ENCODE data around the gene TULP3. TPM values are rescaled to one million over a fixed set of nuclear protein-coding genes. Genes with fewer than 3 reads are reported as not detected.
A peak's percentile ranks its signal among the peaks of the same experiment; 100 is the strongest.

Gene TULP3
- polyA plus RNA-seq, 6 donors from 2014 or later: 0.83 to 11.2 (median 9.0) TPM

DNA sequence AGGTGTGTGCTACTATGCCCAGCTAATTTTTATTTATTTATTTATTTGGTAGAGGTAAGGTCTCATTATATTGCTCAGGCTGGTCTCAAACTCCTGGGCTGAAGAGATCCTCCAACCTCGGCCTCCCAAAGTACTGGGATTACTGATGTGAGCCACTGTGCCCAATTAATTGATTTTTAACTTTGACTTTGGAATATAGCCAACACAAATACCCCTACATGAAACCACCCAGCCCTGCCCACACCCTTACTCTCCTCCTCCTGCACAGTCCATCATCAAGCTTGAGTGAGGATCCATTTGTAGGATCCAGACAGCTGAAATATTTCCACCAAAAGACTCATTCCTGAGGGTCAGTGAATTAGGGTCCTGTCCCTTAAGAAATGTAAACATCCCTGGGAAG is 65.2 kb downstream of the TULP3 start:
- Mint-ChIP-seq H3K9me3 (peaks cover 0 to 4% (median 0%) of the 10 kb centered on the region in 7 donors), H3K4me1 (peaks cover 12 to 19% (median 14%) of the 10 kb centered on the region in 3 donors), H3K27ac (no peak overlapping the region), H3K27me3 (peaks cover 30 to 47% (median 46%) of the 10 kb centered on the region in 3 donors), H3K36me3 (no peaks in the 10 kb centered on the region), H3K4me3 (no peak overlapping the region)
- no peak for ATAC-seq (ENCODE audit: low read depth in 2 of 2)
- no peak for DNase-seq

DNA sequence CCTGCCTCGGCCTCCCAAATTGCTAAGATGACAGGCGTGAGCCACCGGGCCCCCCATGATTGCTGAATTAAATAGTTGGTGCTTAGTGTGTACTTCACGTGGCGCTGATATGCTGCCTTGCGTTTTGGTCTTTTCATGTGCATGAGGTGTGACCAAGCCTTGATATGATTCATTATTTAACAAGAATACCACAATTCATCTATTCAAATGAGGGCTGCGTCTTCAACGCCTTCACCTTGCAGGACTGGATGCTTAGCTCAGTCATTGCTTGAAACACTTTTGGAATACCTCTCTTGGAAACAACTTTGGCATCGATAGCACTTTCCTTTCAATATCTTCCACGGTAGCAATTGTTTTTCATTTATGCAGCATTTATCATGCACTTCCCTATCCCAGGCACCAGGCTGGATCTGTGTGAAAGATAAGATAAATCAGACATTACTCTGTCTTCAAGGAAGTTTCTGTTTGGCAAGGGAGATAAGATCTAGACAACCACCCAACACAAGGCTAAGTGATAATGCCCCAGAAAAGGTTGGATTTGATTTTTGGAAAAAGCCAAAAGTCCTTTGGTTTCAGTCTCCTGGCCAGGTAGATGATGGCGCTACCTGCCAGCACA is 67.2 kb downstream of the TULP3 start:
- peaks cover 40 to 60% (median 56%) of the 10 kb centered on the region in 3 donors for H3K27me3 Mint-ChIP-seq
- DNase-seq (no peak), ATAC-seq (ENCODE audit: low read depth in 2 of 2) (no peak)
- H3K4me1 Mint-ChIP-seq: peaks cover 15 to 20% (median 16%) of the 10 kb centered on the region in 3 donors
- no peaks in the 10 kb centered on the region for H3K36me3 Mint-ChIP-seq
- peaks cover 0 to 4% (median 0%) of the 10 kb centered on the region in 7 donors for H3K9me3 Mint-ChIP-seq
- H3K27ac Mint-ChIP-seq: no peak overlapping the region
- H3K4me3 Mint-ChIP-seq: peak overlapping the region in 7 of 8 donors; percentile 59 to 90 (median 81)

DNA sequence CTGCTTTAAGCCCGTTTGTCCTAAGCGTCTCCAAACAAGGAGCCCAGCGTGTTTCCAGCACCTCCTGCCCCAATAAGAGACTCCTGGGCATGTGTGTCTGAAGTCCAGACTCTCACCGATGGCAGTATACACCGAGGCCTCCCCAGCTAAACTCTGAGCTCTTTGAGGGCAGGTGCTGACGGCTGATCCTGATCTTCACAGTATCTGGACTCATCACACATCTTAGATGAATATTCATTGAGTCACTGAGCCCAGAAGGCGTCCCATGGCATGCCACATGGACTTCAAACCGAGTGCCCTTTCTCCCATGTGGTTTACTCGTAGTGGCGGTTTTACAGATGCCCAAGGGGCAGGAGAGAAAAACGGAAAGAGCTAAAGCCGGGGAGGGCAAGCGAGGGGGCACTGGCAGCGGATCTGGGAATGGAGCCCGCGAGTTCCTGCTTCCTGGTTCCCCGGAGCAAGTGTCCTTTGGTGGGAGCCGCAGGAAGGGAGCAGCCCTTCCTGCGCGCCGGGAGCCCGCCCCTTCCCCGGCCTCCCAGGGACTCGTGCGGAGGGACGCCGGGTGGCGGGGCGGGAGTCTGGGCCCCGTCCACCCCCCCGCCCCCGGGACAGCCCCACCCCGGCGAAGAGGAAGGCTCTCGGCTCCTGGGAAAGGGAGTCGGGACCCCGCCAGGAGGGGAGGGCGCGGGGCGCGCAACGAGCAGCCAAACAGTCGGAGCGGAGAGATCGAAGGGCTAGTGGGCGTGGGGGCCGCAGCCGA is 67.9 kb downstream of the TULP3 start:
- DNase-seq: no peak
- peaks cover 0 to 4% (median 0%) of the 10 kb centered on the region in 7 donors for H3K9me3 Mint-ChIP-seq
- peaks cover 15 to 20% (median 16%) of the 10 kb centered on the region in 3 donors for H3K4me1 Mint-ChIP-seq
- H3K4me3 Mint-ChIP-seq: peak overlapping the region; percentile 59 to 90 (median 80)
- H3K36me3 Mint-ChIP-seq: no peaks in the 10 kb centered on the region
- H3K27ac Mint-ChIP-seq: no peak overlapping the region
- ATAC-seq (ENCODE audit: low read depth in 2 of 2): no peak
- H3K27me3 Mint-ChIP-seq: peaks cover 41 to 67% (median 62%) of the 10 kb centered on the region in 3 donors

DNA sequence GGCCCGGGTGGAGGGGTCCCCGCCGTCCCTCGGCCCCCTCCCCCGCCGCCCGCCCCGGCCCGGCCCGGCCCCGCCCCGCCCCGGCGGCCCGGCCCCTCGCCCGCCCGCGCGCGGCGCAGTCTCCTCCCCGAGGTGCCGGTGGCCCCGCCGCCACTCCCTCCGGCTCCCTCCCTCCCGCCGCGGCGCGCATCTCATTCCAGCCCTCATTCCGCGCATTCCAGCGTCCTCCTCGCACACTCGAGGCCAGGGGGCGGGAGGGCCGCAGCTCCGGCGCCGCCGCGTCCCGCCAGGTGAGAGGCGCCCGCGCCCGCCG is 68.5 kb downstream of the TULP3 start, which contains the start of gene TEAD4:
TSS of gene TEAD4 (plus strand) at position 206 of the 313 bp plus-strand sequence.
- Mint-ChIP-seq H3K4me3 (peak within 1 kb of the TSS; percentile 59 to 92 (median 82)), H3K4me1 (peaks cover 15 to 20% (median 16%) of the 10 kb centered on the region in 3 donors), H3K36me3 (no peaks in the 10 kb centered on the region), H3K9me3 (peaks cover 0 to 4% (median 0%) of the 10 kb centered on the region in 7 donors), H3K27me3 (peaks cover 41 to 72% (median 68%) of the 10 kb centered on the region in 3 donors), H3K27ac (no peak within 1 kb of the TSS)
- DNase-seq: no peak
- no peak for ATAC-seq (ENCODE audit: low read depth in 2 of 2)

DNA sequence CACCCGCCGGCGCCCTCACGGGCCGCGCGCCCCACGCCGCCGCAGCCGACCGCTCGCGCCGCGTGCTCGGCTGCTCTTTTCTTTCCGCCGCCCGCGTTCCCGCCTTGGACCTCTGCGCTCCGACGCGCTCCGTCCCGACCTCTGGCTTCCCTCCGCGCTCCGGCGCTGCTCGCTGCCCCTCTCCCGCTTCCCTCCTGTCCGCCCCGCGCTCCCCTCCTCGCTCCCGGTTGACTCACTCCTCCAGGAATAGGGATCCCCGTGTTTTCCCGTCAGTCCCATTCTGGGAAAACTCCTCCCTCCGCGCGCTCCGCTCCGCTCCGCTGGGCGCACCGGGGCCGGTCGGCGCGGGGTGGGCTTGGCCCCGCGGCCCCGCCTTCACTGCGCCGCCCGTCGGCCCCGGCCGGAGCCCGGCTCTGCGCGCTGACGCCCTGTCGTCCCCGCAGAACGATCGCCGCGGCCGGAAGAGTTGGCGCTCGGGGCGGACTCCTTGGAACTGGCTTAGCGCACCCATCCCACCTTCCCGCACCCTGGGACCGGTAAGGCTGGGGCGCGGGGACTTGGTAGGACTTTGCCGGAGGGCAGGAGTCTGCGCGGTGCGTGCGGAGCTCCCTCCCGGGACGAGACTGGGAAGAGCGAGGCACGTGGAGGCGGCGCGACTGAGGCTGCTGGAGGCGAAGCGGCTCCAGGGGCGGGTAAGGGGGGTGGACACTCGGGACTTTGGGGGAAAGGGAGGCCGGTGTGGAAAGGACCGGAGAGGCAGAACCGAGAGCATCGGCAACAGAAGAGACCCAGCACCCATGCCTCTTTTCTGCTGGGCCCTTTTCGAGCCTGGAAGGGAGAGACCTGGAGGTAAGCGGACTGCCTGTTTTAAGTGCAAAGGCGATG is 69.1 kb downstream of the TULP3 start:
- Mint-ChIP-seq H3K27me3 (peaks cover 41 to 74% (median 72%) of the 10 kb centered on the region in 3 donors), H3K9me3 (peaks cover 0 to 4% (median 0%) of the 10 kb centered on the region in 7 donors), H3K4me3 (peak overlapping the region; percentile 46 to 92 (median 80)), H3K27ac (no peak overlapping the region), H3K36me3 (no peaks in the 10 kb centered on the region), H3K4me1 (peaks cover 15 to 20% (median 16%) of the 10 kb centered on the region in 3 donors)
- DNase-seq (no peak), ATAC-seq (ENCODE audit: low read depth in 2 of 2) (no peak)

DNA sequence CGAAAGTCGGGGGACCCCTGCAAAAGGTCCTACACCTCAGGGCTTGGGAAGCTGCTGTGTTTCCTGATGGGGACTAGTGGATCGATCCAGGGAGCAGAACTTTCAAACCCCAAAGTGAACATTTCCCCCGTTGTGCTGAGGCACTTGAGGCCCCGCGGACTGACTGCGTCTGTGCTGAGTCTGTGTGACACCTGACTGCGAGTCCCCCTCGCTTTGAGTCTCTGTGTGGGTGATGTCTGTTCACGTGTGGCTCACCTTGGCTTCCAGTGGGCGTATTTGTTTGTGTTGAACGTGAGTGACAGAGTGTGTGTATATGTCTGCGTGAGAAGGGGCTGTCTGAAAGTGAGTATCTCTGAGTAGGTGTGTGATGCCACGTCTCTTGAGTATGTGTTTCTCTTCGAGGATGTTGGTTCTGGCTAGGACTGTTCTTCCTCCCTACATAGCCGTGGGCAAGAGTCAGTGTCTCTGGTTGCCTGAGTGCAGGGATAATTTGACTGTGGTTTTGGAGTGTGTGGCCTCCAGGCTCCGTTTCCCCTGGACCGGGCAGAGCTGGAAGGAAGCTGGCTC is 69.8 kb downstream of the TULP3 start:
- H3K4me3 Mint-ChIP-seq: peak overlapping the region; percentile 29 to 92 (median 70)
- DNase-seq (no peak), ATAC-seq (ENCODE audit: low read depth in 2 of 2) (peak in 1 of 2 donors; percentile 35)
- peaks cover 15 to 20% (median 16%) of the 10 kb centered on the region in 3 donors for H3K4me1 Mint-ChIP-seq
- no peak overlapping the region for H3K27ac Mint-ChIP-seq
- no peaks in the 10 kb centered on the region for H3K36me3 Mint-ChIP-seq
- peaks cover 0 to 4% (median 0%) of the 10 kb centered on the region in 7 donors for H3K9me3 Mint-ChIP-seq
- H3K27me3 Mint-ChIP-seq: peaks cover 41 to 75% (median 72%) of the 10 kb centered on the region in 3 donors

DNA sequence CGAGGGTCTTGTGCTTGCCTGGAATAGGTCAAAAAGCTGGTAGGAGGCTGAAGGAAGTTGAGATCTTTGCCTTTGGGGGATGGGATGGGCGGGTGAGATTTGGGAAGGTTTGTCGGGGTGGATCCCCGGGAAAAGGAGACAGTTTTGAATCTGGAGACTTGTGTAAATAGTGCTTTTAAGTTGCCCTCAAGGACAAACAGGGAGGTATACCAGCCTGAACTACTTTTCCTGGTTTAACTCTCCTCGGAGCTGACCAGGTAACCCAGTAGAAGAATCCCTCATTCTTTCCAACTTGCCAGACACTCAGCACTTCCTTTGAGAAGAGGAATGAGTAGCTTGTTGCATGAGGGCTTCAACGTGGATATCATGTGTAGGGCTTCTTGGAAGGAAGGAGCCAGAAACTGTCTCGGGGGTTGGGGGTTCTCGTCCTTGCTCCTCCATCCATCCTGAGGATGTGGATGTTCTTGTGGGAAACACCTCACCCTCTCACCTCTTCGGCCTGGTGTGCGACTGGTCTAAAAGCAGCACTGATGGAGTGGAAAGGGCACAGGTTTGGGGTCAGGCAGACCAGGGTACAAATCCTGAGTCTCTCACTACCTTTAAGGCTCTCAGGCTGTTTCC is 70.4 kb downstream of the TULP3 start:
- Mint-ChIP-seq H3K4me3 (peak overlapping the region in 7 of 8 donors; percentile 16 to 92 (median 74)), H3K27me3 (peaks cover 39 to 77% (median 75%) of the 10 kb centered on the region in 3 donors), H3K9me3 (peaks cover 0 to 4% (median 0%) of the 10 kb centered on the region in 7 donors), H3K27ac (no peak overlapping the region), H3K36me3 (no peaks in the 10 kb centered on the region), H3K4me1 (peaks cover 15 to 20% (median 16%) of the 10 kb centered on the region in 3 donors)
- DNase-seq: no peak
- no peak for ATAC-seq (ENCODE audit: low read depth in 2 of 2)

DNA sequence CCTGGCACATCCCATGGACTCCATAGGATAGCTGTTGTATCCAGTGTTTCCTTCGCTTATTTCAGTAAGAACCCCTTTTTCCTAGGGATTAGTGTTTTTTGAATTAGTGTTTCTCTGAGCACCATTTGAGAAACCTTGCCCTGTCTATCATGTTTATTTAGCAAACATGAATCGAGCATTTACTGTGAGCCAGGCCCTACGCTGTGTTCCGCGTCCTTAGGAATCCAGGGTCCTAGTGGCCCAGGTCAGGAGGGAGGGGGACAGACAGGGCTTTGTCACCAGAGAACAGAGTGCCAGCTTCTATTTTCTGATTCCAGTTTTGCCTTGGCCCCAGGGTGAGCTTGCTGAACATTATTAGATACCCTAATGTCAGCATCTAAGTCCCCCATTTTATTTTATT is 71.0 kb downstream of the TULP3 start:
- no peak for DNase-seq

DNA sequence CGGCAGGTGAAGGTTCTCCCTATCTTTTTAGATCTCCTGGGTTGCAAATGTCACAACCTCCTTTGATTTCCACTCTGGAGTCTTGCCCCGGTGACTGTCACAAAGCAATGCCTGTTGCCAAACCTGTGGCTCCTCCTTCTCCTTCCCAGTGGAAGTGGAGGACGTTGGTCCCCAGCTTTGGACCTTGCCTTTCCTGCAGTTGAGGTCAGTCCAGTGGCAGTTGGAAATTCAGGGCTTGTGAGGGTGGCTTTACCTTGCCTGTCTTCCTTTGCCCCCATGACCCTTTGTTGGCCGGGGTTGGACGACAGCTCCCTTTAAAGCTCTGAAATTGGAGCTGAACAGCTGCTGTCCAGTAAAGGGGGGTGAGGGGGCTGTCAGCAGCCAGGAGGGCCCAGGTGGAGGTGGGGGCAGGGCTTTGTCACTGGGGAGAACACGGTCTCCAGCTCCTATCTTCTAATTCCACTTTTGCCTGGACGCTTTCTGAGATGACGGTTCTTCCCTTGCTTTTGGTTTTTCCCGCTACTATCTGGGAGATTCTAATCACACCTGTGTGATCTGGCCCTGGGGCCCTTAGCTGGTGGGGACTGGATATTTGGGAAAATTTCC is 72.6 kb downstream of the TULP3 start:
- no peaks in the 10 kb centered on the region for H3K36me3 Mint-ChIP-seq
- peaks cover 27 to 59% (median 56%) of the 10 kb centered on the region in 3 donors for H3K27me3 Mint-ChIP-seq
- no peak for ATAC-seq (ENCODE audit: low read depth in 2 of 2)
- no peak overlapping the region for H3K27ac Mint-ChIP-seq
- no peak for DNase-seq
- peaks cover 15 to 20% (median 16%) of the 10 kb centered on the region in 3 donors for H3K4me1 Mint-ChIP-seq
- no peak overlapping the region for H3K4me3 Mint-ChIP-seq
- H3K9me3 Mint-ChIP-seq: peaks cover 0 to 4% (median 0%) of the 10 kb centered on the region in 7 donors

More for the DNA sequence above, 71.0 kb downstream of the TULP3 start:
- no peak overlapping the region for H3K4me3 Mint-ChIP-seq
- H3K9me3 Mint-ChIP-seq: peaks cover 0 to 4% (median 0%) of the 10 kb centered on the region in 7 donors
- no peaks in the 10 kb centered on the region for H3K36me3 Mint-ChIP-seq
- no peak overlapping the region for H3K27ac Mint-ChIP-seq
- ATAC-seq (ENCODE audit: low read depth in 2 of 2): no peak
- peaks cover 35 to 73% (median 72%) of the 10 kb centered on the region in 3 donors for H3K27me3 Mint-ChIP-seq
- H3K4me1 Mint-ChIP-seq: peaks cover 15 to 20% (median 16%) of the 10 kb centered on the region in 3 donors

DNA sequence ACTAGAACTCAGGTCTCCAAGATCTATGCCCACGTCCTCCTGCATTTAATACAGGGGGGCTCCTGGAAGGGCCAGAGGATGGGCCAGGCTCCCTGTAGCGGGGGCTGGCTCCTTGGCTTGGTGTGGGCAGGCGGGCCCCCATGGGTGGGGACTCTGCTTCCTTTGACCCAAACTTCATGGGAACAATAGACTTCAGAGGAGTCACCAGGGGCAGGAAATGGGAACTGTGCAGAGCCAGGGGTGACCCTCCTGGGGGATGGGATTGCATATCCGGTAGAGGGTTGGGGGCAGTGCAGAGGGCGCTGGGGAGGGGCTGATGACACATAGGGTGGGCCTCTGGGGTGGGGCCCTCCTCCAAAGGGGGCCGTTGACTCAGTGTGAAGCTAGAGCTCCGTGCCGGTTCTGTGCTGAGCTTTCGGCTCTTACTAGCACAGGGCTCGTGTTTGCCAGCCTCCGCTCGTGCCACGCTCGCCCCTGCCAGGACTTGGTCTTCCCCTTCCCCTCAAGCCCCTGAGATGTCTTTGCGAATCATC is 73.1 kb downstream of the TULP3 start:
- ATAC-seq (ENCODE audit: low read depth in 2 of 2): no peak
- H3K27me3 Mint-ChIP-seq: peaks cover 23 to 54% (median 51%) of the 10 kb centered on the region in 3 donors
- no peak overlapping the region for H3K4me3 Mint-ChIP-seq

DNA sequence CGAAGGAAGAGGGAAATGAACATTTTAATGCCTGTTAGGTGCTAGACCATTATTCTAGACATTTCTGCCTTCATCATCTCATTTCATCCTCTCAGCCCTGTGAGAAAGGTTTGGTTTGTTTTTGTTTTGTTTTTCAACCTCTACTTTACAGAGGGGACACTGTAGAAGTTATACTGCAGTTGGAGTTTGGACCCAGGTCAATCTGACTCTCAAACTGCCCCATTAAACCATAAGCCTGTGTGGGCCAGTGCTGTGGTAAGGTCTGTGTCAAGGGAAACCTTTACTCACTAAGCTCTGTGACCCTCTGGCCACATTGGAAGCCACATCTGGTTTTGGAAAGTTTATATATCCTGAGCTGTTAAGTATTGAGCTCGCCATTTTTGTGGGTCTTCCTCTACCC is 77.0 kb downstream of the TULP3 start:
- no peaks in the 10 kb centered on the region for H3K36me3 Mint-ChIP-seq
- H3K27ac Mint-ChIP-seq: no peak overlapping the region
- DNase-seq (no peak), ATAC-seq (ENCODE audit: low read depth in 2 of 2) (no peak)
- no peaks in the 10 kb centered on the region for H3K9me3 Mint-ChIP-seq
- no peaks in the 10 kb centered on the region for H3K4me1 Mint-ChIP-seq
- H3K4me3 Mint-ChIP-seq: no peak overlapping the region
- peaks cover 8 to 42% (median 40%) of the 10 kb centered on the region in 3 donors for H3K27me3 Mint-ChIP-seq

More for the DNA sequence above, 73.1 kb downstream of the TULP3 start:
- Mint-ChIP-seq H3K4me1 (peaks cover 11 to 16% (median 13%) of the 10 kb centered on the region in 3 donors), H3K9me3 (peaks cover 0 to 4% (median 0%) of the 10 kb centered on the region in 7 donors), H3K36me3 (no peaks in the 10 kb centered on the region), H3K27ac (no peak overlapping the region)
- no peak for DNase-seq

DNA sequence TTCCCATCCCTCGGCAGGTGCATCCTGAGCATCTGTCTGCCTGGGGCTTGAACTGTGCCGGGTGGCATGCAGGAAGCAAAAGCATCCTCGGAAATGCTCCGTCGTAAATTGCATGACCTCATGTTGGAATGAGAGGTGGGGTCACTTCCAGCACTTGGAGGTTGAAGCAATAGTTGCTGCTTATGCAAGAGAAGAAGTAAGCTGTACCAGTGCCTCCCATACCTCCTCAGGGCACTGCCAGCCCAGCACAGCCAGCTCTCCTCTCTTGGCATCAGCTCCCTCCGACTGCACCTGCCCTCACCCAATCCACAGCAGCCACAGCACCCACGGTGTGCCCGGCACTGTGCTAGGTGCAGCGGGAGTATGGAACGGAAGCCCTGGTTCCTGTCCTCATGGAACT is 80.1 kb downstream of the TULP3 start:
- ATAC-seq (ENCODE audit: low read depth in 2 of 2) (no peak), DNase-seq (no peak)
- Mint-ChIP-seq H3K4me3 (no peak overlapping the region), H3K4me1 (no peaks in the 10 kb centered on the region), H3K9me3 (no peaks in the 10 kb centered on the region), H3K27ac (no peak overlapping the region), H3K27me3 (peaks cover 4 to 33% (median 19%) of the 10 kb centered on the region in 3 donors), H3K36me3 (no peaks in the 10 kb centered on the region)

Data from naive B cell (primary cell).